ENCODE data around the gene ERC2.

DNA sequence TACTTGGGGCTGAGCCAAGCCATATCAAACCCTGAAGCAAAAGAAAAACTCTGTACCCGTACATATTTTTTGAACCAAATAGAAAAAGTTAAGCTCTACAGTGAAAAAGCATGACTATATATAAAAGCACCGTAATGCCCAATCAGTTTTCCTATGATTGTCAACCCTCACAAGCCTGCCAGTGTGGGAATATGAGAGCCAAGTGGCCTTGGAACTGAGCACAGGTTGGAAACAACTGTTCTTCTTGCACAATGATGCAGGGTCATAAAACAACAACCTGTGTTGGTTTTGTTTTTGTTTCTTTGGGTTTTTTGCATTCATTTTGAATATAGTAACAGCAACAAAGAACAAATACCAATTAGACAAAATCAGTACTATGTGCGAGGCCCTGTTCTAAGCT is 3.5 kb upstream of the ERC2 start:
- TF ChIP-seq GATA2 (IDR thresholded peaks at IDR 0.05; ENCODE audit: low read depth, low read length) (no peak), GATA3 (IDR thresholded peaks at IDR 0.05; ENCODE audit: low read depth, low read length) (no peak)

Data from SH-SY5Y (cell line).